ELR (cell line): ENCODE measurements around the gene MTX1.
A peak's percentile ranks its signal among the peaks of the same experiment; 100 is the strongest.
"Not testable (repeated sequence)": the region's sequence is repeated elsewhere in the genome, so short reads cannot be mapped to it uniquely, and the experiment has no call there.

Experiments
- DNase-seq: peaks from one replicate; pipeline ENCODE4 v3.0.0-alpha.2; 2015; ENCODE audit warnings: low read depth

The MTX1 gene

GRCh38 chr1:155207806-155208540, 522 bp upstream of the MTX1 start, which contains the start of gene THBS3:
THBS3 (minus strand) TSS chr1:155207897; CDS start chr1:155207876, 21 bp downstream.
- DNase-seq, result peak; percentile 43

- DNase-seq, result no peak
Observed at GRCh38 chr1:155209312-155209721, 822 bp downstream of the MTX1 start.

- DNase-seq, result no peak
Observed at GRCh38 chr1:155210314-155211104, 2.0 kb downstream of the MTX1 start.

GRCh38 chr1:155211381-155212050, 3.0 kb downstream of the MTX1 start:
- DNase-seq, result not testable (repeated sequence)

- not testable (repeated sequence) for DNase-seq
Observed at GRCh38 chr1:155212051-155212440, 3.6 kb downstream of the MTX1 start.

- DNase-seq, result not testable (repeated sequence)
Observed at GRCh38 chr1:155214702-155215101, 6.2 kb downstream of the MTX1 start.

GRCh38 chr1:155218854-155219591, 10.5 kb downstream of the MTX1 start:
- DNase-seq, result peak; percentile 82

GRCh38 chr1:155219592-155220031, 11.1 kb downstream of the MTX1 start:
- DNase-seq, result peak; percentile 56

- not testable (repeated sequence) for DNase-seq
Observed at GRCh38 chr1:155220211-155220965, 11.9 kb downstream of the MTX1 start.

GRCh38 chr1:155223047-155223446, 14.6 kb downstream of the MTX1 start:
- no peak for DNase-seq

- DNase-seq, result not testable (repeated sequence)
Observed at GRCh38 chr1:155225404-155225759, 16.9 kb downstream of the MTX1 start.

- peak; percentile 83 for DNase-seq
Observed at GRCh38 chr1:155226188-155226909, 17.9 kb downstream of the MTX1 start.

- DNase-seq, result peak; percentile 66
Observed at GRCh38 chr1:155226910-155227260, 18.4 kb downstream of the MTX1 start.

- peak; percentile 100 for DNase-seq
Observed at GRCh38 chr1:155227261-155228095, 19.0 kb downstream of the MTX1 start.

GRCh38 chr1:155228096-155228427, 19.6 kb downstream of the MTX1 start:
- DNase-seq, result no peak

GRCh38 chr1:155231302-155231701, 22.8 kb downstream of the MTX1 start:
- DNase-seq, result not testable (repeated sequence)

GRCh38 chr1:155232001-155232978, 23.8 kb downstream of the MTX1 start:
- DNase-seq, result not testable (repeated sequence)

- not testable (repeated sequence) for DNase-seq
Observed at GRCh38 chr1:155233502-155233901, 25.0 kb downstream of the MTX1 start.
